Colon (tissue), 2 donors: ENCODE results near the gene IL17RA.

Source experiments
- FAIRE-seq: peaks from 2 replicates; lab custom pipeline; 2012; peaks lifted over from hg19 to GRCh38; lab: Jason Lieb, UNC
- donor health status: control.
- donor health status: control.

Gene IL17RA

DNA sequence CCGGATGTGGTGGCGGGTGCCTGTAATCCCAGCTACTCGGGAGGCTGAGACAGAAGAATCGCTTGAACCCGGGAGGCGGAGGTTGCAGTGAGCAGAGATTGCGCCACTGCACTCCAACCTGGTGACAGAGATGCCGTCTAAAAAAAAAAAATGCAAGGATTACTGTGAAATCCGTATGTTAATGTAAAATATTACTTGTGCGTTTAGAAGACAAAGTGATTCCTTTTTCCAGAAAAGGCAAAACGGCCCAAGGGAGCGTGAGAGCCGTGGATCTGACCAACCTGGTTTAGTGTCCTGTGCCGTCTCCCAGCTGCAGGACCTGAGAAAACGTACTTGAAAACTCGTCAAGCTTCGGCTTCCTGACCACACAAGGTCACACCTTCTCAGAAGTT lies 73.4 kb downstream of the IL17RA start:
- no peak for FAIRE-seq

DNA sequence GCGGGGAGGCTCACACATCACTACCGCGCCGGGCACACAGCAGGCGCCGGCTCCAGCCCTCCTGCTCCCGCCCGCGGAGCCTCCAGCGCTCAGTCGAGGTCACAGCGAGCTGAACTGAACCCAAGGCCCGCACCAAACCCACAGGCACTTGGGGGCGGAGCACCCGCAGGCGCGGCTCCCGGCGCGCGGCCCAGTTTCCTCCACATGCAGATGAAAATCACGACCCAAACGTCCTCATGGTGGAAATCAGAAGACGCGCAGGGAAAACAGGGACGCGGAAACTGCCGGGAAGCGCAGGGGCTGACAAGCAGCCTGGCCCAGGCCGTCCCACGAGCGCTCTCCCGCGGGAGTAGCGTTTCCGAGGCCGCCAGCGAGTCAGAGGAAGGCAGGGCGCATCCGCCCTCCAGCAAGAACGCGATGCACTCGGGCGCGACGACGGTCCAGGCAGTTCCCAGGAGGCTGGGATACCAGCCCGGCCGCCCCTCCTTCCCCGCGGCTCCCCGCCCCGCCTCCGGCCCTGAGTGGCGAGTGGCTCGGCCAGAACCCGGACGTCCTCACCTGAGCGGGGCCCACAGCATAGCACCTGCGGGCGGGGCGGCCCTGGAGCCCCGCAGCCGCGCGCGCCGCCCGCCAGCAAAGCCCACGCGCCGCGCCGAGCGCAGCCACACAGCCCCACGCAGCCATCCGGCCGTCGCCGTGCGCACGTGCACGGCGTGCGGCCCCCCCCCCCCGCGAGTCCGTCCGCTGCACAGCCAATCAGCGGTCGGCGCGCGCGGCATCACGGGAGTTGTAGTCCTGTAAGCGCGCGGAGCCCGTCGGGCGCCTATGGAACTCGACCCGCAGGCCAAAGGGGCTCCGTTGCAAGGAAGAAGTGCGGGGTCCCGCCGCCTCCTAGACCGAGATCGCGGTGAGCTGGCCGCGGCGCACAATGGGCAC lies 74.0 kb downstream of the IL17RA start, which contains the start of gene HDHD5:
Gene HDHD5, minus strand, starts transcription at position 710 of the 936 bp plus-strand sequence. Its CDS starts 26 bp downstream, at position 684.
- FAIRE-seq = no peak

DNA sequence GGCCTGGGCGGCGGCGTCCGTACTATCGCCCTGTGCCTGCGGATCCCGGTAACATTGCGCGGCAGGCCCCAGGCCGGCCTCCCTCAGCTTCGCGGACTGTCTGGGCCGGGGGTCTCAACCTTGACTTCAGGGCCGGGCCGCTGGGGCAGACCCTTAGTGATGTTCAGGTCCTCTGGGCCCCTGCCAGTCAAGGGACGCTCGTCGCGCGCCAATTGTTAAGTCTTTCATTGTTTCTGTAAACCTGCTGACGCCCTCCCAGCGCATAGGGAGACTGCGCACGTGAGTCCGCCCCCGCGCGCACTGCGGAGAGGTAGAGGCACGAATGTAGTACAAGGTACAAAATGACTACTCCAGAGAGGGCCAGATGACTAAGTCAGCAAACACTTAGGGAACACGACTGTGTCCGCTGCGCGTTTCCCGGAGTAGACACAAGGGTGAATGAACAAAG lies 74.7 kb downstream of the IL17RA start:
- FAIRE-seq = no peak

DNA sequence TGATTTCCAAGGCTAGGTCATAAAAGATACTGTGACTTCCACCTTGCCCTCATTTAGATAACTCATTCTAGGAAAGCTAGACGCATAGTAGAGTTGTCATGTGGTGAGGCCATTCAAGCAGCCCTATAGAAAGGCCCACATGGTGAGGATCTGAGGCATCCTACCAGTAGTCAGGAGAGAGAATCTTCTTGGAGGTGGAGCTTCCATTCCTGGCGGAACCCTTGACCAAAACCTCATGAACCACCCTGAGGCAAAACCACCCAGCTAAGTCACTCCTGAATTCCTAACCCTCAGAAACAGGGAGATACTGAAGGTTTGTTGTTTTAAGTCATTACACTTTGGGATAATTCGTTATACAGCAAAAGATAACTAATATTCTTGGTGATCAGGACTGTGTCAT lies 77.2 kb downstream of the IL17RA start:
- FAIRE-seq = no peak

DNA sequence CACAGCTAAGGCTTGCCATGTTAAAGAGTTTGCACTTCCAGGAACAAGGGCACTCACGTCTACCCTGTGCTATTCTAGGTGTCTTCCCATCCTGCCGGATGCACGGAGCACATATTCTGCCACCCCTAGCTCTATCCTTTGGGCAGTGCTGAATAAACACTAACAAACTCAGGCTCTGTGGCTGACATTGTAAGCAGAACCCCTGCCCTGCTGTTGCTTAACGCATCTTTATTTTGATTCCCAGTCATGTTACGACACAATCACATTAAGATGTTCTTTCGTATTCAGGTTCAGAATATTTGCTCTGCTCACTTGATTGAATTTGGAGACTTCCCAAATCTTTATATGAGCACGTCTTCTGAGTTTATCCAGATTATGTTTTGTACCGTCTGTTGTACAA lies 77.9 kb downstream of the IL17RA start:
- no peak for FAIRE-seq

DNA sequence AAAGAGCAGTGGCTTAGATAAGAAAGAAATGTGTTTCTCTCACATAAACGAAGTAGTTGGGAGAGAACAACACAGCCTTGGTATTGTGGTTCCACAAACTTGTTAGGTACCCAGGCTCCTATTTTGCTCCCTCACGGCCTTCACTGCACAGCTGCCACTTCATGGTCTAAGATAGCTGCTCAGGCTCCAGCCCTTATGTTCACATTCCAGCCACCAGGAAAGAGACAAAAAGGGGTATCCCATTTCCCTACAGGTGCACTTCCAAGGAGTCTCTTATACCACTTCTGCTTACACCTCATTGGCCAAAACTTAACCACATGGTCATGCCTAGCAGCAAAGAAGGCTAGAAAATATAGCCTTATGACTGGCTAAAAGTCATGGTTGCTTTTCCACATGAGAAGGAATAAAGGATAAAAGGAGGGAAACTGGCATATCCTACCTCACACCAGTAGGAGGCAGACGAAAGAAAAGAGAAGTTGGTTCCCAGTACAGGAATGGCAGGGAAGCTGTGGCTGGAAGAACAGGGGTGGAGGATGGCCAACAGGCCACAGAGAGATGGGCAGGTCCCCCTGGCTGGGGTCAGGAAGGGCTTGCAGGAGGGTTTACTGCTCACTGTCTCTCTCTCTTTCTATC lies 79.7 kb downstream of the IL17RA start:
- no peak for FAIRE-seq
